PC-3 (cell line): Measurements from ENCODE around the gene PRICKLE2. TPM values are rescaled to one million over a fixed set of nuclear protein-coding genes. Genes with fewer than 3 reads are reported as not detected.

Experiments
- ATAC-seq: fragments of 200-7000 bp; cut with Tn5 transposase; 2 replicates; pipeline ENCODE4 v1.9.1; 2020; ENCODE audit warnings: mild to moderate bottlenecking, moderate library complexity
- BruUV-seq: library from RNA; stranded (reverse); fragments of 400-500 nt; replicated peaks from 2 replicates; lab custom pipeline; 2021; lab: Mats Ljungman, UMichigan
- CTCF ChIA-PET: fragments of 300-600 bp; sonication (Branson Sonifier 250); formaldehyde crosslinking; loops from one replicate; lab custom pipeline; 2022; ENCODE audit warnings: antibody characterized with exemption; lab: Charles Lee
- POLR2A ChIA-PET: fragments of 300-600 bp; sonication (Branson Sonifier 250); formaldehyde crosslinking; loops from one replicate; lab custom pipeline; 2022; ENCODE audit warnings: antibody characterized with exemption; ENCODE audit not compliant: unreplicated experiment; lab: Charles Lee
- DNase-seq: peaks from one replicate; pipeline ENCODE4 v3.0.0-alpha.2; 2015
- H2AFZ ChIP-seq: fragments of 300-600 bp; sonication (generic); 2 replicates; pipeline ENCODE4 v1.6.0; 2016; ENCODE audit warnings: antibody characterized with exemption, low read length
- H3F3A ChIP-seq: fragments of 300-600 bp; sonication (generic); one replicate; pipeline ENCODE4 v1.6.0; 2017; ENCODE audit warnings: antibody characterized with exemption, low read length, control low read depth, mild to moderate bottlenecking; ENCODE audit not compliant: unreplicated experiment
- H3K27ac ChIP-seq: fragments of 300-600 bp; sonication (generic); 2 replicates; pipeline ENCODE4 v1.5.1; 2016; ENCODE audit warnings: mild to moderate bottlenecking, low read length
- H3K27me3 ChIP-seq: fragments of 300-600 bp; sonication (generic); 2 replicates; pipeline ENCODE4 v1.6.1; 2016; ENCODE audit warnings: low read length, mixed read lengths
- H3K36me3 ChIP-seq: fragments of 300-600 bp; sonication (generic); 2 replicates; pipeline ENCODE4 v1.6.1; 2016; ENCODE audit warnings: low read depth, mixed run types, low read length, mixed read lengths
- H3K4me1 ChIP-seq: fragments of 300-600 bp; sonication (generic); 2 replicates; pipeline ENCODE4 v1.5.1; 2016; ENCODE audit warnings: low read length; ENCODE audit not compliant: insufficient read depth
- H3K4me2 ChIP-seq: fragments of 300-600 bp; sonication (generic); 2 replicates; pipeline ENCODE4 v1.6.0; 2016; ENCODE audit warnings: low read length
- H3K4me3 ChIP-seq: fragments of 300-600 bp; sonication (generic); 2 replicates; pipeline ENCODE4 v1.5.1; 2016; ENCODE audit warnings: mild to moderate bottlenecking, low read length, mixed read lengths
- H3K79me2 ChIP-seq: fragments of 300-600 bp; sonication (generic); 2 replicates; pipeline ENCODE4 v1.6.1; 2017; ENCODE audit warnings: low read length, mixed read lengths
- H3K9ac ChIP-seq: fragments of 300-600 bp; sonication (generic); 2 replicates; pipeline ENCODE4 v1.6.0; 2016; ENCODE audit warnings: mild to moderate bottlenecking, low read length
- H3K9me2 ChIP-seq: fragments of 300-600 bp; sonication (generic); replicated peaks from 2 replicates; pipeline ENCODE4 v1.6.1; 2016; ENCODE audit warnings: mixed run types, low read length, mixed read lengths
- H3K9me3 ChIP-seq: fragments of 300-600 bp; sonication (generic); 2 replicates; pipeline ENCODE4 v1.6.1; 2016; ENCODE audit warnings: low read length, mixed read lengths
- H4K20me1 ChIP-seq: fragments of 300-600 bp; sonication (generic); 2 replicates; pipeline ENCODE4 v1.6.1; 2016; ENCODE audit warnings: low read length, mixed read lengths
- CTCF ChIP-seq: fragments of 300-600 bp; sonication (generic); conservative IDR thresholded peaks from 2 replicates; pipeline ENCODE4 v1.5.1; 2017; ENCODE audit warnings: antibody characterized with exemption, low read depth, mild to moderate bottlenecking, low read length
- EZH2 ChIP-seq: fragments of 300-600 bp; sonication (generic); IDR thresholded peaks from one replicate; pipeline ENCODE4 v1.6.1; 2017; ENCODE audit warnings: antibody characterized with exemption, mild to moderate bottlenecking, low read length; ENCODE audit not compliant: unreplicated experiment
- EZH2phosphoT487 ChIP-seq: fragments of 300-600 bp; sonication (generic); IDR thresholded peaks from 2 replicates; pipeline ENCODE4 v1.6.1; 2018; ENCODE audit warnings: mild to moderate bottlenecking, antibody characterized with exemption, low read length, borderline replicate concordance
- intact Hi-C: fragments of 100-400 bp; cut with micrococcal nuclease; formaldehyde crosslinking; loops from 2 replicates; pipeline ENCODE4 v1.9.0; 2023
- total RNA-seq: library from RNA; depleted of rRNA; stranded (reverse); fragments of >200 nt; gene quantifications from 2 replicates; pipeline ENCODE4 v1.2.3, GENCODE V29; 2014

The PRICKLE2 gene
- total RNA-seq, 1 experiment from 2014 or later: 1.8 TPM

GRCh38 chr3:64111083-64111482 lies 114.2 kb downstream of the PRICKLE2 start:
- Histone ChIP-seq H4K20me1 (no peaks in the 10 kb centered on the region), H3K9ac (no peak overlapping the region), H3K4me3 (no peak overlapping the region), H3K9me2 (no peaks in the 10 kb centered on the region), H3K27me3 (no peaks in the 10 kb centered on the region), H3K4me1 (peaks cover 4% of the 10 kb centered on the region), H3K4me2 (no peak overlapping the region), H3F3A (no peaks in the 10 kb centered on the region), H3K79me2 (no peaks in the 10 kb centered on the region), H3K9me3 (no peaks in the 10 kb centered on the region), H3K36me3 (no peaks in the 10 kb centered on the region), H3K27ac (no peak overlapping the region), H2AFZ (no peak overlapping the region)
- BruUV-seq: no TSS peak
- ChIA-PET CTCF (no interaction called here), POLR2A (no interaction called here)
- no peak for DNase-seq
- intact Hi-C loops: no loop called here
- ATAC-seq: no peak
- TF ChIP-seq EZH2: no peak
- TF ChIP-seq CTCF: no peak
- TF ChIP-seq EZH2phosphoT487: no peak

GRCh38 chr3:64110071-64110470 lies 115.2 kb downstream of the PRICKLE2 start:
- ChIA-PET POLR2A (no interaction called here), CTCF (no interaction called here)
- Histone ChIP-seq H3K27ac (no peak overlapping the region), H3K27me3 (no peaks in the 10 kb centered on the region), H3K36me3 (no peaks in the 10 kb centered on the region), H3K4me2 (no peak overlapping the region), H3K9me2 (no peaks in the 10 kb centered on the region), H3K9ac (no peak overlapping the region), H2AFZ (no peak overlapping the region), H3K4me1 (peaks cover 14% of the 10 kb centered on the region), H3K79me2 (no peaks in the 10 kb centered on the region), H3K9me3 (no peaks in the 10 kb centered on the region), H3F3A (no peaks in the 10 kb centered on the region), H4K20me1 (no peaks in the 10 kb centered on the region), H3K4me3 (no peak overlapping the region)
- BruUV-seq: no TSS peak
- TF ChIP-seq EZH2 (no peak), EZH2phosphoT487 (no peak), CTCF (no peak)
- intact Hi-C loops: no loop called here
- ATAC-seq: no peak
- DNase-seq: no peak

DNA sequence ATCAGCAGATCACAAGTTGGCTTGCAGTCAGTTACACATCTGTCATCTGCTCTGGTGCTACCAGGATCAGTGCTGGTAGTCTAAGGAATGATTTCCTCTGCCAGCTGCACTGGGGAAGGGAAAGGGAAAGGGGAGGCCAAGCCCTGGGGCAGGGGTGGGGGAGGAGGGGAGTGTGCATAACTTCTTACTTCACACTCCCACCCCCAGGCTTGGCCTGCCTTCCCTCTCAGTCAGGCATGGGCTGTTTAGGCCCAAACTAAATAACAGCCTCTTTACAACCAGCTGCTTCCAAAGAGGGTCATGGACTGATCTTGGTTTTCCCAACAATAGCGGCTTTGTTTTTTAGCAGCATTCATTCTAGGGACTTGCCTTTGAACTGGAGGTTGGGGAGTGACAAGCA lies 115.8 kb downstream of the PRICKLE2 start:
- intact Hi-C loops: no loop called here

More for the DNA sequence above, 115.8 kb downstream of the PRICKLE2 start:
- Histone ChIP-seq H3K36me3 (no peaks in the 10 kb centered on the region), H3K27ac (no peak overlapping the region), H3K4me1 (peaks cover 17% of the 10 kb centered on the region), H3F3A (no peaks in the 10 kb centered on the region), H3K9me3 (no peaks in the 10 kb centered on the region), H3K27me3 (no peaks in the 10 kb centered on the region), H3K4me2 (no peak overlapping the region), H3K9me2 (no peaks in the 10 kb centered on the region), H2AFZ (no peak overlapping the region), H3K4me3 (no peak overlapping the region), H3K9ac (no peak overlapping the region), H4K20me1 (no peaks in the 10 kb centered on the region), H3K79me2 (no peaks in the 10 kb centered on the region)
- CTCF ChIA-PET: no interaction called here
- DNase-seq (no peak), ATAC-seq (no peak)
- no TSS peak for BruUV-seq
- POLR2A ChIA-PET: no interaction called here
- no peak for TF ChIP-seq EZH2
- TF ChIP-seq EZH2phosphoT487: no peak
- TF ChIP-seq CTCF: no peak
